ENCODE results near the gene STAM. TPM values are rescaled to one million over a fixed set of nuclear protein-coding genes. Genes with fewer than 3 reads are reported as not detected.
A peak's percentile ranks its signal among the peaks of the same experiment; 100 is the strongest.

STAM gene
- total and polyA plus RNA-seq, 8 donors = 6.8 to 49.2 (median 10.0) TPM

DNA sequence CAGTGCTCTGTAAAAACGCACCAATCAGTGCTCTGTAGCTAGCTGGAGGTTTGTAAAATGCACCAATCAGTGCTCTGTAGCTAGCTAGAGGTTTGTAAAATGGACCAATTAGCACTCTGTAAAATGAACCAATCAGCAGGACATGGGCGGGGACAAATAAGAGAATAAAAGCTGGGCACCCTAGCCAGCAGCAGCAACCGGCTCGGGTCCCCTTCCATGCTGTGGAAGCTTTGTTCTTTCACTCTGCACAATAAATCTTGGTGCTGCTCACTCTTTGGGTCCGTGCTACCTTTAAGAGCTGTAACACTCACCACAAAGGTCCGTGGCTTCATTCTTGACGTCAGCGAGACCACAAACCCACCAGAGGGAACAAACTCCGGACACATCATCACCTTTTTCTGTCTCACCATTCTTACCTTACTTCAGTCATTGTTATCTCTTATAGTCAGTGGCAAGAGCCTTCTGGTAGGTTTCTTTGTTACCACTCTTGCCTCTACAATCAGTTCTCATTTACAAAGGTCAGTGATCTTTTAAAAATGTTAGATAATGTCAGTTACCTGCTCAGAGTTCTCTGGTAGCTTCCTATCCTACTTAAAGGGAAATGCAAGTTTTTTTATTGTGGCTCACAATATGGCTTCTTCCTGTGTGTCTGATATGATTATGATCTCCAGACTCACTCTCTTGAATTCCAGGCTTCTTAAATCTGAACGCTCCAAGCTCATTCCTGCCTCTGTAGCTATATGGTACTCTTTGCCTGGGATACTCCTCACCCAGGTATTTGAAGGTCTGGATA, 4.5 kb downstream of the STAM start:
- TF ChIP-seq CTCF (IDR thresholded peaks at IDR 0.05) (no peak), POLR2A (IDR thresholded peaks at IDR 0.05) (no peak), POLR2AphosphoS5 (IDR thresholded peaks at IDR 0.05) (no peak), EP300 (IDR thresholded peaks at IDR 0.05) (no peak)
- H3K4me1 ChIP-seq = peaks cover 25 to 71% (median 50%) of the 10 kb centered on the region in 4 donors
- intact Hi-C loops (cut with DNase I; ENCODE audit: low total_unique reads) = no loop called here
- no peak for DNase-seq
- peaks cover 0 to 3% (median 0%) of the 10 kb centered on the region in 4 donors for H3K36me3 ChIP-seq
- H3K27me3 ChIP-seq = no peaks in the 10 kb centered on the region
- no peaks in the 10 kb centered on the region for H3K9me3 ChIP-seq
- 79 to 88% (median 84%) methylated on average over 10 of the region's 10 CpGs for WGBS, 5 donors
- H3K4me3 ChIP-seq = no peak overlapping the region
- peak overlapping the region in 3 of 5 donors; percentile 7 to 93 (median 44) for H3K27ac ChIP-seq

GRCh38 chr10:17649052-17649451, 5.1 kb downstream of the STAM start:
- Histone ChIP-seq H3K27me3 (no peaks in the 10 kb centered on the region), H3K36me3 (peaks cover 0 to 4% (median 0%) of the 10 kb centered on the region in 4 donors), H3K4me3 (no peak overlapping the region), H3K4me1 (peaks cover 25 to 76% (median 51%) of the 10 kb centered on the region in 4 donors), H3K27ac (peak overlapping the region in 1 of 5 donors; percentile 93), H3K9me3 (no peaks in the 10 kb centered on the region)
- WGBS, 5 donors = 86 to 93% (median 91%) methylated on average over 4 of the region's 4 CpGs
- intact Hi-C loops (cut with DNase I; ENCODE audit: low total_unique reads) = no loop called here
- DNase-seq = no peak
- TF ChIP-seq POLR2AphosphoS5 (IDR thresholded peaks at IDR 0.05) (no peak), CTCF (IDR thresholded peaks at IDR 0.05) (no peak), POLR2A (IDR thresholded peaks at IDR 0.05) (no peak), EP300 (IDR thresholded peaks at IDR 0.05) (no peak)

DNA sequence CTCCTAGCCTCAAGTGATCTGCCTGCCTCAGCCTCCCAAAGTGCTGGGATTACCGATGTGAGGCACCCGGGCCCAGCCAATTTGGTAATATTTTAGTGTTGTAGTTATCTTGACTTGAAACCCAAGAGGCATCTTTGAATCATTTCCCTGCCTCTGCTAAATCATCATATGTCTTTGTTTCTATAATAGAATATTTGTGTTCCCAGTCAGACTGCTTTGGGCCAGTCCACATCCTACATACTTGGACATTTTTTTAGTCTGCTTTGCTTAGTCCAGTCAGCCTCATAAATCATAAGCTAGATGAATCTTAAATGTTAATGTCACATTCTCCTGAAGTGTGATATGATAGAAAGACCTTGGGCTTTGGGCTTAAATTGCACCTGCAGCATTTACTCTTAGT, 5.9 kb downstream of the STAM start:
- no peak for DNase-seq
- 86 to 99% (median 89%) methylated on average over 2 of the region's 2 CpGs for WGBS, 5 donors
- TF ChIP-seq CTCF (IDR thresholded peaks at IDR 0.05) (no peak), POLR2A (IDR thresholded peaks at IDR 0.05) (no peak), POLR2AphosphoS5 (IDR thresholded peaks at IDR 0.05) (no peak), EP300 (IDR thresholded peaks at IDR 0.05) (no peak)
- peaks cover 0 to 4% (median 0%) of the 10 kb centered on the region in 4 donors for H3K36me3 ChIP-seq
- H3K27me3 ChIP-seq = no peaks in the 10 kb centered on the region
- H3K27ac ChIP-seq = no peak overlapping the region
- intact Hi-C loops (cut with DNase I; ENCODE audit: low total_unique reads) = no loop called here
- H3K4me1 ChIP-seq = peaks cover 21 to 73% (median 49%) of the 10 kb centered on the region in 4 donors
- no peaks in the 10 kb centered on the region for H3K9me3 ChIP-seq
- H3K4me3 ChIP-seq = no peak overlapping the region

DNA sequence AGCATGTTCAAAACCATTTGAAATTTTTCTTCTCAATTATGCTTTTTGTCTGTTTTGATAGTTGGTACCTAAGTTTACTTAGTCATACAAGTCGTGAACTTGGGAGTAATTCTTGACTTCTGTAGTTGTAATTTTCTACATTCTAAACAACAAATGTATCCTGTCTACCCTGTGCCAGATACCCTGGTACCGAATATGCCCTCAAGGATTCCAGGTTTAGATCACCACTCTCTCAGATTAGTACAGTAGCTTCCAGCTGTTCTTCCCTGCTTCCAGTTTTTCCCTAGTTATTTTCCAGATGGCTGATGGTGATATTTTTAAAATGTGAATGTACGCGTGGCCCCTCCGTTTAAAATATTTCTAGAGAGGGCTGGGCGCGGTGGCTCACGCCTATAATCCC, 6.5 kb downstream of the STAM start:
- H3K27me3 ChIP-seq = no peaks in the 10 kb centered on the region
- H3K4me1 ChIP-seq = peaks cover 15 to 70% (median 45%) of the 10 kb centered on the region in 4 donors
- no peaks in the 10 kb centered on the region for H3K9me3 ChIP-seq
- peaks cover 0 to 4% (median 0%) of the 10 kb centered on the region in 4 donors for H3K36me3 ChIP-seq
- no peak overlapping the region for H3K4me3 ChIP-seq
- WGBS, 5 donors = 86 to 92% (median 91%) methylated on average over 8 of the region's 8 CpGs
- no peak for DNase-seq
- H3K27ac ChIP-seq = no peak overlapping the region
- intact Hi-C loops (cut with DNase I; ENCODE audit: low total_unique reads) = no loop called here
- TF ChIP-seq CTCF (IDR thresholded peaks at IDR 0.05) (no peak), POLR2A (IDR thresholded peaks at IDR 0.05) (no peak), POLR2AphosphoS5 (IDR thresholded peaks at IDR 0.05) (no peak), EP300 (IDR thresholded peaks at IDR 0.05) (no peak)
